Peyer's patch (tissue), 4 donors: Measurements from ENCODE around the gene TPGS1.

Source experiments
- CTCF ChIP-seq, 6 experiments: fragments of 450-650 bp in 4 of 6; fragments of 200-600 bp in 2 of 6; sonication (generic) in 1 of 6; IDR thresholded peaks; one replicate each; pipeline ENCODE4 v1.5.1; 2017 to 2019; ENCODE audit warnings: antibody characterized with exemption in 6 of 6, mild to moderate bottlenecking in 3 of 6, moderate library complexity in 1 of 6
- POLR2A ChIP-seq, 2 donors: fragments of 450-650 bp; IDR thresholded peaks; one replicate each; pipeline ENCODE4 v1.5.1; 2017; ENCODE audit warnings: antibody characterized with exemption in 2 of 2, mild to moderate bottlenecking in 2 of 2, moderate library complexity in 2 of 2

GRCh38 chr19:482186-483041, 24.9 kb upstream of the TPGS1 start:
- no peak for TF ChIP-seq CTCF (IDR thresholded peaks at IDR 0.05)
- TF ChIP-seq POLR2A (IDR thresholded peaks at IDR 0.05): no peak
